NCI-H774 (cell line): ENCODE measurements around the gene CRTAC1.

ENCODE experiments used
- DNase-seq: peaks from one replicate; lab custom pipeline; 2025; lab: John Stamatoyannopoulos, UW

Gene CRTAC1

GRCh38 chr10:98029149-98030092 lies 1.0 kb downstream of the CRTAC1 start:
- no peak for DNase-seq

GRCh38 chr10:98028168-98028770 lies 2.2 kb downstream of the CRTAC1 start:
- DNase-seq: peak; percentile 19

GRCh38 chr10:98023024-98023423 lies 7.4 kb downstream of the CRTAC1 start:
- DNase-seq: no peak

GRCh38 chr10:98020784-98021183 lies 9.6 kb downstream of the CRTAC1 start:
- no peak for DNase-seq

GRCh38 chr10:98020254-98020653 lies 10.2 kb downstream of the CRTAC1 start:
- DNase-seq: no peak

- DNase-seq: no peak
Measured at GRCh38 chr10:98019784-98020183, 10.6 kb downstream of the CRTAC1 start.

- DNase-seq: no peak
Measured at GRCh38 chr10:98016772-98017475, 13.5 kb downstream of the CRTAC1 start.

GRCh38 chr10:98013776-98014175 lies 16.6 kb downstream of the CRTAC1 start:
- DNase-seq: no peak

- DNase-seq: no peak
Measured at GRCh38 chr10:98013122-98013521, 17.3 kb downstream of the CRTAC1 start.

- no peak for DNase-seq
Measured at GRCh38 chr10:98012644-98013043, 17.8 kb downstream of the CRTAC1 start.

- no peak for DNase-seq
Measured at GRCh38 chr10:98010939-98011685, 19.3 kb downstream of the CRTAC1 start.

GRCh38 chr10:98006266-98006665 lies 24.2 kb downstream of the CRTAC1 start:
- DNase-seq: no peak

- DNase-seq: no peak
Measured at GRCh38 chr10:98001736-98002135, 28.7 kb downstream of the CRTAC1 start.

- DNase-seq: no peak
Measured at GRCh38 chr10:98000346-98000745, 30.1 kb downstream of the CRTAC1 start.

- no peak for DNase-seq
Measured at GRCh38 chr10:97999923-98000248, 30.5 kb downstream of the CRTAC1 start.

GRCh38 chr10:97999066-97999922 lies 31.1 kb downstream of the CRTAC1 start:
- DNase-seq: no peak

GRCh38 chr10:97991871-97992270 lies 38.5 kb downstream of the CRTAC1 start:
- no peak for DNase-seq

GRCh38 chr10:97981816-97982215 lies 48.6 kb downstream of the CRTAC1 start:
- DNase-seq: no peak

GRCh38 chr10:97977673-97978072 lies 52.7 kb downstream of the CRTAC1 start:
- no peak for DNase-seq

GRCh38 chr10:97975598-97975997 lies 54.8 kb downstream of the CRTAC1 start:
- no peak for DNase-seq
